ENCODE results near the gene PLEKHM2.

Gene PLEKHM2

GRCh38 chr1:15740924-15741850, 57.1 kb downstream of the PLEKHM2 start:
- peak; percentile 31 to 53 for DNase-seq

GRCh38 chr1:15742339-15742801, 58.2 kb downstream of the PLEKHM2 start, which contains the start of gene TMEM82:
Gene TMEM82, plus strand, starts transcription at chr1:15742499. Its CDS starts 61 bp downstream, at chr1:15742560.
- DNase-seq, result no peak

GRCh38 chr1:15744122-15744679, 60.1 kb downstream of the PLEKHM2 start:
- no peak for DNase-seq

DNA sequence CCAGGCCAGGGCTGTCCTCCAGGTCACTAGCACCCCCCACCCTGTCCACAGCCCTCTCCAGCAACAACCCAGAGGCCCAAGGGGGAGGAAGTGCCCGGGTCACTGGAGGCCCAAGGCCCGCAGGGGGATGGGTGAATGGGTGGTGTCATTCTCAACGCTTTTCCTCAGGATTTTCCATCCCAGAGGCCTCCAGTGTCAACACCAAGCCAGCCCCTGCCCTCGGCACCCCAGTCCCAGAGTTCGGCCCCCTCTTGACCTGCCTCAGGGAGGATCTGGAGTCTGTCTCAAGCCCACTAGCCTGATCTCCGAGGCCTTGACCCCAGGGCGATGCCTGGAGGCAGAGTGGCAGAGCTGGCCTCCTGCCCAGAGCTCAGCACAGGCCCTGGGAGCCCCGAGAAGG, 63.3 kb downstream of the PLEKHM2 start:
- no peak for DNase-seq

DNA sequence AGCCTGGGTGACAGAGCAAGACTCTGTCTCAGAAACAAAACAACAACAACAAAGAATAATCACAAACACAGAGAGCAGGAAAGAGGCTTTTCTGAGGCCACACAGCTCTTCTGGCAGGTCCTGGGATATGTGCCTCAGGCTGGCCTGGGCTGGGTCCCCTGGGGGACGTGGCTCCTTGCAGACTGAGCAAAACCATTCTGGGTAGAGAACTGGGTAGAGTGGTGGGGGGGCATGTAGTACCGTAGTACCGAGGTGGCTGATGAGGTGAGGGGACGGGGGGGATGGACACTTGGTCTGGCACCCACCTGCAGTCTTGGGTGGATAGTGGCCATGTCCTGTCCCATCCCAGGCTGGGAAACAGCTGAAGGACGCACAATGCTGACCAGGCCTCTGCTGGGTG, 64.1 kb downstream of the PLEKHM2 start:
- no peak for DNase-seq

DNA sequence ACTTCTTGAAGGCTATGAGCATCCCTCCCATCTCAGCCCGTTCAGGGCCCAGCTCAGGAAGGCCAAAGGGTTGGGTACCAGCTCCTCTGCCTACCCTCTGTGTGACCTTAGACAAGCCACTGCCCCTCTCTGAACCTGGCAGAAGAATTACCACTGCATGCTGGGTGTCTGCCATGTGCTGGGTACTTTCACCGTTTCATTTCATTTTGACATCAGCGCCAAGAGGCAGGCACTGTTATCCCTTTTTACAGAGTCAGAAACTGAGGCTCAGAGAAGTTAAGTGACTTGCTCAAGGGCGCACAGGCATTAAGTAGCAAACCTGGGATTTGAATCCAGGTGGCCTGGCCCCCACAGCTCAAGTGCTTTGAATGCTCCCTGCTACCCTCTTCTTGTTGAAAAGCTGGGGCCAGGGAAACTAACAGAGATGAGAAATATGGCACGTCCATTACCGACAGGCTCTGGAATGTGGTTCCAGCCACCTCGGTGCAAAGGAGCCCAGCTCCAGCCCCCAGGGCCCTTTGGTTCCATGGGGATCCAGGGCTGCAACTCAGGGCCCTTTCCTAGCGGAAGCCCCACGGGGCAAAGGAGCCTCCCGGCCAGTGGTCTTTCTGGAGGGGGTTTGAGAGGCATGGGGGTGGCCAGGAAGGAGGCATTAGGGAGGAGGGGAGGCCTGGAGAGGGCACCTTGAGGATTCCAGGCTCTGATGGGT, 64.7 kb downstream of the PLEKHM2 start:
- DNase-seq, result no peak

GRCh38 chr1:15749399-15750291, 65.5 kb downstream of the PLEKHM2 start:
- DNase-seq, result no peak

- DNase-seq, result no peak
Observed at GRCh38 chr1:15750924-15751323, 66.8 kb downstream of the PLEKHM2 start.

DNA sequence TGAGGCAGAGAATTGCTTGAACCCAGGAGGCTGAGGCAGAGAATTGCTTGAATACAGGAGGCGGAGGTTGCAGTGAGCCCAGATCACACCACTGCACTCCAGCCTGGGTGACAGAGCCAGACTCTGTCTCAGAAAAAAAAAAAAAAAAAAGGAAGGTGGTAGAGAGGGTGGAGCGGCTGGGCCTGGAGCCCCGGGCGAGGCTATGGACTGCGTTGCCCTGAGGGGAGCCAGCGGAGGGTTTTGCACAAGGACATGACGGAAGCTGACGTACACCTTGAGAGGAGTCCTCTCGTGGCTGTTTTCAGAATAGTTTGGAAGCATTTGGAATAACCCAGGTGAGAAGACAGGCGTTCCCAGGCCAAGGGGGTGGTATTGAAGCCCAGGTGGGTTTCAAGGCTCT, 67.6 kb downstream of the PLEKHM2 start:
- DNase-seq, result no peak

DNA sequence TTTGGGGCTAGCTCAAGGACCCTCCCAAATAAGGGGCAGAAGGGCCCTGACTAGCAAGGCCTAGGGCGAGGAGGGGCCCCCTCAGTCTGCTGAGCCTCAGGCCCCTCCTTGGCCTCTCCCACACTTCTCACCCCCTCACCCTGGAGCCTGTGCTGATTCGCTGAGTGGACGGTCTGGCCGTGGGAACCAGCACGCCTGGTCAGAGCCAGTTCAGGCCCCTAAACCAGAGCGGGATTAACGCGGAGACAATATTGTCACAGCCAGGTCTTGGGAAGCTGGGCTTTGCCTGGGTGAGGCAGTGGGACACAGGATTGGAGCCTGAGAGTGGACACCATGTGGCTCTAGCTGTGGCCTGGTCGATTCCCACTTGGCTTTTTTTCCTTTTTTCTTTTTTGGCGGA, 69.7 kb downstream of the PLEKHM2 start:
- DNase-seq, result no peak

- no peak for DNase-seq
Observed at GRCh38 chr1:15755021-15755645, 71.0 kb downstream of the PLEKHM2 start.

GRCh38 chr1:15755646-15756040, 71.5 kb downstream of the PLEKHM2 start:
- no peak for DNase-seq

GRCh38 chr1:15756143-15757015, 72.3 kb downstream of the PLEKHM2 start:
- DNase-seq, result no peak

GRCh38 chr1:15757016-15757543, 73.0 kb downstream of the PLEKHM2 start:
- DNase-seq, result no peak

DNA sequence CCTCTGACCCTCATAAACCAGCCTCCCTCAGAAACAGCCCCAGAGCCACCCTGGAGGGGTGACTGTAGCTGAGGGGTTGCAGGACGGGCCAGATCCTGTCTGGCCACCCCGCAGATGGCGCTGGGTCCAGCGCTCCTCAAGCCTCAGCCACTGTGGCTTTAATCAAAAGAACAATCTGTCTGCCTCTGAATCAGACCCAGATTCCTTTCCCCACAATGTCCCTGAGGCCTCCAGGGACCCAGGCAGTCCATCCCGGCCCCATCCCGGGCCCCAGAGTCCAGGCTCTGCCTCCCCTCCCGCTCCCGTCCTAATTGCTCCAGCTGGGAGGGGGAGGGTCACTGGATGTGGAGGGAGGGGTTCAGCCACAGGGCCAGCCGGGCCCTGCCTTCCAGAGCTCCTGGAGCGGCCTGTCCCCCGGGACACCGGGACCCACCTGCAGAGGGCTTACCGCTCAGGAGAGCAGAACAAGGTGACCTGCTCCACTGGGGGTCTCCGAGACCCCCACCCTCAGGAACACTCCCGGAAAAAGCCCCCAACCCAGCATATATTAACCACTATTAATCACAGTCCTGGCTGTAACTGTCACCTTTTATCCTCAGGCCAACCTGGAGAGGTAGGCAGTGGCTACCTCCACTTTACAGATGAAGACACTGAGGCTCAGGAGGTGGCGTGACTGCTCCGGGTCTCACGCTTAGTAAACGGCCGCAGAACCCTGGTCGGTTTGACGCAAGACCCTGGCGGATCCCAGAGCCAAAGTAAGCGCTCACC, 73.6 kb downstream of the PLEKHM2 start:
- DNase-seq, result no peak

- no peak for DNase-seq
Observed at GRCh38 chr1:15758343-15758931, 74.3 kb downstream of the PLEKHM2 start, which contains the start of gene FBLIM1. Gene FBLIM1, plus strand, starts transcription at chr1:15758795. Its CDS starts 6,189 bp downstream, at chr1:15764984.

DNA sequence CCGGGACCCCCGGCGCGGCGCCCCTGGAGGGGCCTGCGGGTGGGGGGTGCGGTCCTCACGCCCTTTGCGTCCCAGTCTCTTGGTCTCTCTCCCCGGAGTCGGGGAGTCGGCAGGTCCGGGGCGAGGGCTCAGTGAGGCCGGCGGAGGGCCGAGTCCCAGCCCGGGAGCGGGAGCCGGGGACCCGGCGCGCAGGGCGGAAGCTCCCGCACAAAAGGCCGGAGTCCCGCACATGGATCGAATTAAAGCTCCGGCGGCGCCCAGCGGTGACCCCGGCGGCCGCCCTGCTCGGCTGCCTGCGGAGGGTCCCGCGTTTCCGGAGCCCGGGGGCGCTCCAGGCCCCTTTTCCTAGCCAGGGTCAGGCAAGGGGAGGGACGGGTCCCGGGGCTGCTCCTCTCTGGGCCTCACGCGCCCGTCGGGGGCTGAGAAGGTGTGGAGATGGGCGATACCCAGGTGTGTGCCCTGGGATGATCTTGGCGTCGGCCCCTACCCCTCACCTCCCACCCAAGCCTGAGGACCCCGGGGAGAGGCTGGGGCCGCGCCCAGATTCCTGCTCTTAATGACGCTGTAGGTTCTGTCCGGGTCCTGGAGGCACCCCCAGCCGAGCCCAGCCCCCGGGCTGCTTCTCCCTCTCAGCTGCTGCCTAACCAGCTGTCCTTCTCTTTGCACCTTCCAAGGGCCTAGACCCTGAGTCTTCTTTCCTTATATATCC, 75.0 kb downstream of the PLEKHM2 start:
- DNase-seq, result no peak

GRCh38 chr1:15760520-15761211, 76.5 kb downstream of the PLEKHM2 start:
- no peak for DNase-seq
